Neural crest cell (in vitro differentiated cells): ENCODE results near the gene PPP4R4. TPM values are rescaled to one million over a fixed set of nuclear protein-coding genes. Genes with fewer than 3 reads are reported as not detected.

Experiments used
- DNase-seq: peaks from one replicate; pipeline ENCODE4 v3.0.0; 2021; ENCODE audit warnings: low read depth, mixed read lengths, low spot score
- H3K27ac Mint-ChIP-seq: one replicate; pipeline ENCODE4 v1.8.0; 2021; ENCODE audit warnings: mild to moderate bottlenecking, mixed read lengths; ENCODE audit not compliant: unreplicated experiment
- H3K27me3 Mint-ChIP-seq: 2 replicates; pipeline ENCODE4 v1.8.0; 2021; ENCODE audit warnings: low read depth, mild to moderate bottlenecking, mixed read lengths
- H3K36me3 Mint-ChIP-seq: 2 replicates; pipeline ENCODE4 v1.8.0; 2021; ENCODE audit warnings: low read depth, mild to moderate bottlenecking, mixed read lengths
- H3K4me1 Mint-ChIP-seq: 2 replicates; pipeline ENCODE4 v1.8.0; 2021; ENCODE audit warnings: mixed read lengths
- H3K4me3 Mint-ChIP-seq: one replicate; pipeline ENCODE4 v1.8.0; 2021; ENCODE audit warnings: mild to moderate bottlenecking, mixed read lengths
- H3K9me3 Mint-ChIP-seq: 2 replicates; pipeline ENCODE4 v1.8.0; 2021; ENCODE audit warnings: mixed read lengths
- total RNA-seq: library from RNA; stranded (reverse); gene quantifications from 2 replicates; pipeline ENCODE4 v1.2.1, GENCODE V29; 2021
- TF ChIP-seq, protein P1 (sequence below): fragments of 200-600 bp; sonication (generic); conservative IDR thresholded peaks from 2 replicates; pipeline ENCODE4 v1.5.0; 2021; ENCODE audit warnings: antibody characterized with exemption, mild to moderate bottlenecking

PPP4R4 gene
- total RNA-seq, 1 donor from 2014 or later: 1.6 TPM

DNA sequence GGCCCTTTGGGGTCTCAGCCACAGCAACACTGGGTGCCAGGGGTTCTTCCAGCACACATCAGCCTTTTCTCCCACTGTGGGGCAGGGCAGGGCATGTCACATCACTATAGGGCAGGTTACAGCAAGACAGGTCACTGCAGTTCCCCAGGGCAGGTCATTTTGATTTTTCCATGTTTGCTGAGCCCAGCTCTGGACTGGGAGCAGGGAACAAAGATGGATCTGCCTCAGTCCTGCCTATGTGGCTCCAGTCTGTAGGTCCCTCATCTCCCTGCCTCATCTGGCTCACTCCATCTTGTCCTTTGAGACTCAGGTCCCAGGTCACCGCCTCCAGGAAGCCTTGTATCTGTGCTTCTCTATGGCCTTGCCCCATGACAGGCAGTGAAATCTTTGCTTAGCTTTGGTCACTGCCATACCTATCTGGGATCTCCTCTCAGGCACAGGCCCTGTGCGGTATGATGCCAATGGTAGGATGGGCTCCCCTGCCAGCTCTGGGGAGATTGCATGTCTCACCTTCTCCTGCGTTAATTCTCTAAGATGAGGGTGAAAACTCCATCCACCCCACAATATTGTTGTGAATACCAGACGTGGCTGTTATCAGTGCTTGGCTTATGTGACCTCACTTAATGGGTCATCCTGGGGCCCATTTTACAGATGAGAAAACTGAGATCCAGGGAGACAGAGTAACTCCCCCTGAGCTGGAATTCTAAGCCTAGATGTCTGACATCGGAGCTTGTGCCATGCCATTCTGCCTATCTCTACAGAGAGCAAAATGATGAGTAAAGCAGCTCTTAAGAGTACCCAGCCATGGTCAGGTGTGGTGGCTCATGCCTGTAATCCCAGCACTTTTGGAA, 147.5 kb downstream of the PPP4R4 start:
- no peaks in the 10 kb centered on the region for H3K9me3 Mint-ChIP-seq
- H3K4me3 Mint-ChIP-seq: no peak overlapping the region
- DNase-seq: no peak
- H3K27ac Mint-ChIP-seq: no peak overlapping the region
- no peaks in the 10 kb centered on the region for H3K4me1 Mint-ChIP-seq
- peaks cover 2% of the 10 kb centered on the region for H3K27me3 Mint-ChIP-seq
- TF ChIP-seq, protein P1, sequence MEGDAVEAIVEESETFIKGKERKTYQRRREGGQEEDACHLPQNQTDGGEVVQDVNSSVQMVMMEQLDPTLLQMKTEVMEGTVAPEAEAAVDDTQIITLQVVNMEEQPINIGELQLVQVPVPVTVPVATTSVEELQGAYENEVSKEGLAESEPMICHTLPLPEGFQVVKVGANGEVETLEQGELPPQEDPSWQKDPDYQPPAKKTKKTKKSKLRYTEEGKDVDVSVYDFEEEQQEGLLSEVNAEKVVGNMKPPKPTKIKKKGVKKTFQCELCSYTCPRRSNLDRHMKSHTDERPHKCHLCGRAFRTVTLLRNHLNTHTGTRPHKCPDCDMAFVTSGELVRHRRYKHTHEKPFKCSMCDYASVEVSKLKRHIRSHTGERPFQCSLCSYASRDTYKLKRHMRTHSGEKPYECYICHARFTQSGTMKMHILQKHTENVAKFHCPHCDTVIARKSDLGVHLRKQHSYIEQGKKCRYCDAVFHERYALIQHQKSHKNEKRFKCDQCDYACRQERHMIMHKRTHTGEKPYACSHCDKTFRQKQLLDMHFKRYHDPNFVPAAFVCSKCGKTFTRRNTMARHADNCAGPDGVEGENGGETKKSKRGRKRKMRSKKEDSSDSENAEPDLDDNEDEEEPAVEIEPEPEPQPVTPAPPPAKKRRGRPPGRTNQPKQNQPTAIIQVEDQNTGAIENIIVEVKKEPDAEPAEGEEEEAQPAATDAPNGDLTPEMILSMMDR: no peak
- H3K36me3 Mint-ChIP-seq: no peaks in the 10 kb centered on the region

DNA sequence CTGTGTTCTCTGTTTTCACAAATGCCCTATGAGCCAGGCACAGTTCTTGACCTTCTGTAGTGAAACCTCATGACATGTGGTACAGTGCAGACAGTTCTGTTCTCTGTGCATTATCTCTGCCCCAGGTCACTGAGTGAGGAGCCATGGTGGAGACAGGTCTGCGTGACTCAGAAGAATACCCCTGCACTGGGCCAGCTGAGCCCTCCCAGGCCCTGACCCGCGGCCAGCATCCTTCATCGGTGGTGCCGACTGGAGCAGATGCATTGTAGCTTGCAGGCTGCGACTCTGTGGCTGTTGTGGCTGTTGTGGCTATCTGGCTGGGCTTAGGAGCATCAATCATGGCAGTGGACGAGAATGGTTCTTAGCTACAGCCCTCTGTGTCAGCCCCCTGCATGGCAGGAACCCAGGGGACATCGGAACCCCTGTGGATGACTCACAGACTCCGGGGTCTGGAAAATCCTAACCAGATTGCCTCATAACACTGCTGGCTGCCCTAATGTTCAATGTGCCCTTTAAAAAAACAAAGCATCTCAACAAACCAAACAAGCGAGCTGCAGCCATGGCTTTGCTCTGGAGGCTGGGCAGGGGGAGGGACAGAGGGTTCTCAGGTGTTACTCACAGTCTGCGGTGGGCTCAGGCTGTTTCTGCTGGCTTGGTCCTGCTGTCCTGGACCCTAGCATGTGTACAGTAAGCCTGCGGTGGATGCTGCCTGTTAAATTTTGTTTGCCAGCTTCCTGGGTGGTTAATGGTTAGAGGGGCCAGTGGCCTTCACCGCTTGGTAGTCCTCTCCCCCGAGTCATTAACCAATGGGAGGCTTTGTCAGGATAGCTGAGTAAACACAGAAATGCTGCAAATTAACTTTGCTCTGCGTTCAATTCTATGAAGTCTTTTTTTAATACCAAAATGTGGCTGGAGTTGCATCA, 148.8 kb downstream of the PPP4R4 start, which contains the start of gene SERPINA6:
SERPINA6 (minus strand) TSS at position 689 of the 923 bp plus-strand sequence. CDS start 8,688 bp downstream, outside the sequence.
- TF ChIP-seq, protein P1: no peak
- peaks cover 2% of the 10 kb centered on the region for H3K27me3 Mint-ChIP-seq
- no peaks in the 10 kb centered on the region for H3K36me3 Mint-ChIP-seq
- H3K9me3 Mint-ChIP-seq: no peaks in the 10 kb centered on the region
- H3K4me1 Mint-ChIP-seq: no peaks in the 10 kb centered on the region
- no peak within 1 kb of the TSS for H3K27ac Mint-ChIP-seq
- no peak within 1 kb of the TSS for H3K4me3 Mint-ChIP-seq
- no peak for DNase-seq

DNA sequence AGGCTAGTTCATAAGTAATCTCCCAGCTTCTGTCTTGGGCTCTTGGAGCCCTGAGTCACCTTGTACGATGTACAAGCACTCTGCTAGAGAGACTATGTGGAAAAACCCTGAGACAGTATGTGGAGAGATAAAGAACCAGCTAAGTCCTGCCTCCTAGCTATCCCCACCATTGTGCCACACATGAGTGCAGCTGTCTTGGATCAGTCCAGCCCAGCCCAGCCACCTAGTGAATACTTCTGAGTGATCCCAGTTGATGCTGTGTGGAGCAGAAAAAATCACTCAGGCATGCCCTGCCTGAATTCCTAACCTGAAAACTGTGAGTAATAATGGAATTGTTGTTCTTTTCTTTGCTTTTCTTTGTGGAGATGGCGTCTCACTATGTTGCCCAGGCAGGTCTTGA, 154.1 kb downstream of the PPP4R4 start:
- Mint-ChIP-seq H3K4me3 (no peak overlapping the region), H3K9me3 (no peaks in the 10 kb centered on the region), H3K27me3 (peaks cover 2% of the 10 kb centered on the region), H3K27ac (no peak overlapping the region), H3K4me1 (no peaks in the 10 kb centered on the region), H3K36me3 (no peaks in the 10 kb centered on the region)
- no peak for DNase-seq
- TF ChIP-seq, protein P1: no peak

Other genes with a start within 250 kb of the PPP4R4 start
- gene FAM181A, start 247.0 kb upstream of the PPP4R4 start, total RNA-seq: 13.4 and 14.7 TPM in 2 replicates
- 3.0 and 3.5 TPM in 2 replicates for gene ASB2, start 197.8 kb upstream of the PPP4R4 start, total RNA-seq
- not detected in 2 replicates for gene CCDC197, start 177.0 kb upstream of the PPP4R4 start, total RNA-seq
- gene OTUB2, start 148.0 kb upstream of the PPP4R4 start, total RNA-seq: 4.4 and 4.8 TPM in 2 replicates
- gene DDX24, start 93.1 kb upstream of the PPP4R4 start, total RNA-seq: 168 and 177 TPM in 2 replicates
- gene IFI27L1, start 93.0 kb upstream of the PPP4R4 start, total RNA-seq: 36.3 and 39.7 TPM in 2 replicates
- gene IFI27, start 63.6 kb upstream of the PPP4R4 start, total RNA-seq: 8.1 and 9.5 TPM in 2 replicates
- 25.3 and 30.4 TPM in 2 replicates for gene IFI27L2, start 44.7 kb upstream of the PPP4R4 start, total RNA-seq
- gene SERPINA10, start 118.9 kb downstream of the PPP4R4 start, total RNA-seq: not detected in 2 replicates
- gene SERPINA6, start 149.0 kb downstream of the PPP4R4 start, total RNA-seq: not detected in 2 replicates
- gene SERPINA2, start 192.4 kb downstream of the PPP4R4 start, total RNA-seq: not detected in 2 replicates
- not detected in 2 replicates for gene SERPINA1, start 214.3 kb downstream of the PPP4R4 start, total RNA-seq